Bronchial epithelial cell (primary cell): ENCODE data around the gene NHSL1. TPM values are rescaled to one million over a fixed set of nuclear protein-coding genes. Genes with fewer than 3 reads are reported as not detected.

Experiments
- DNase-seq: peaks from one replicate; pipeline ENCODE4 v3.0.0-alpha.2; 2010; ENCODE audit warnings: low read depth
- FAIRE-seq: peaks from 2 replicates; lab custom pipeline; 2011; peaks lifted over from hg19 to GRCh38; lab: Jason Lieb, UNC
- H3K27me3 ChIP-seq: 2 replicates; pipeline ENCODE4 v1.5.1; 2011; ENCODE audit warnings: low read length; ENCODE audit not compliant: control insufficient read depth, insufficient read depth
- H3K36me3 ChIP-seq: 2 replicates; pipeline ENCODE4 v1.5.1; 2011; ENCODE audit warnings: low read length; ENCODE audit not compliant: control insufficient read depth, insufficient read depth
- H3K4me3 ChIP-seq: 2 replicates; pipeline ENCODE4 v1.5.1; 2011; ENCODE audit warnings: mild to moderate bottlenecking, low read depth, low read length, control low read depth
- total RNA-seq: library from RNA; depleted of rRNA; stranded (reverse); fragments of >200 nt; gene quantifications from 2 replicates; pipeline ENCODE4 v1.2.1, GENCODE V29; 2014
- TF ChIP-seq, protein P1 (sequence below): IDR thresholded peaks from 2 replicates; pipeline ENCODE4 v1.5.1; 2011; ENCODE audit warnings: mild to moderate bottlenecking, moderate library complexity, low read length, control low read depth, inconsistent platforms; ENCODE audit not compliant: insufficient read depth, severe bottlenecking

Gene NHSL1
- total RNA-seq, 1 donor from 2014 or later, result 6.3 TPM

DNA sequence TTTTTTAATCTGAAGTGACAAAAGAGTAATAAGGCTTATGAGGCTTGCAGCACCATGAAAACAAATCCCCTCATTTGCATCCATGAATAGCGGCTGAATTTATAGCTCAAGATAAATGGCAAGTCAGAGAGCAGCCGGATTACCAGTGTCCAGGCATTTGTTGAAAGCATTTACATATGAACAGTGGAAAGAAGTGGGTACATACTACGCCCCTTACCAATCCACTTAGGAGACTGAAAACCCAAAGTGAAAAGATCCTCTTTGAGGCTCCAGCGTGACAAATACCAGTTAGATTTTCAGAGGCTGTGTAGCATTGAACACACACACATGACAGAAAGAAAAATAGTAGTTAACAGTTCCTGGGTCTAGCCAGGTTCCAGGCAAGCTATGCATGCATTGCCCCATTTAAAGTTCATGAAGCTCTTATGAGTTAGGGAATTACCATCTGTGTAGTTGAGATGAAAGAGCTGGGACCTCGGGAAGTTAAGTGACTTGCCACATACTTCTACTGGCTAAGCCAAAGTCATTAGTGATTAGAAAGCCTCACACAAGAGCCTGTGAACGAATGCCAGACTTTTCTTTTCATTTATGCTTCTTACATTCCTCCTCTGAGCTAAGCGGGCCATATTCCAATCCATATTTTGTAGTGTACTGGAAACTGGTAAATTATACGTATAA is 28.3 kb upstream of the NHSL1 start:
- no peak for FAIRE-seq
- no peak overlapping the region for H3K4me3 ChIP-seq
- H3K36me3 ChIP-seq, result no peaks in the 10 kb centered on the region
- TF ChIP-seq, protein P1, sequence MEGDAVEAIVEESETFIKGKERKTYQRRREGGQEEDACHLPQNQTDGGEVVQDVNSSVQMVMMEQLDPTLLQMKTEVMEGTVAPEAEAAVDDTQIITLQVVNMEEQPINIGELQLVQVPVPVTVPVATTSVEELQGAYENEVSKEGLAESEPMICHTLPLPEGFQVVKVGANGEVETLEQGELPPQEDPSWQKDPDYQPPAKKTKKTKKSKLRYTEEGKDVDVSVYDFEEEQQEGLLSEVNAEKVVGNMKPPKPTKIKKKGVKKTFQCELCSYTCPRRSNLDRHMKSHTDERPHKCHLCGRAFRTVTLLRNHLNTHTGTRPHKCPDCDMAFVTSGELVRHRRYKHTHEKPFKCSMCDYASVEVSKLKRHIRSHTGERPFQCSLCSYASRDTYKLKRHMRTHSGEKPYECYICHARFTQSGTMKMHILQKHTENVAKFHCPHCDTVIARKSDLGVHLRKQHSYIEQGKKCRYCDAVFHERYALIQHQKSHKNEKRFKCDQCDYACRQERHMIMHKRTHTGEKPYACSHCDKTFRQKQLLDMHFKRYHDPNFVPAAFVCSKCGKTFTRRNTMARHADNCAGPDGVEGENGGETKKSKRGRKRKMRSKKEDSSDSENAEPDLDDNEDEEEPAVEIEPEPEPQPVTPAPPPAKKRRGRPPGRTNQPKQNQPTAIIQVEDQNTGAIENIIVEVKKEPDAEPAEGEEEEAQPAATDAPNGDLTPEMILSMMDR, result no peak
- no peaks in the 10 kb centered on the region for H3K27me3 ChIP-seq
- no peak for DNase-seq

DNA sequence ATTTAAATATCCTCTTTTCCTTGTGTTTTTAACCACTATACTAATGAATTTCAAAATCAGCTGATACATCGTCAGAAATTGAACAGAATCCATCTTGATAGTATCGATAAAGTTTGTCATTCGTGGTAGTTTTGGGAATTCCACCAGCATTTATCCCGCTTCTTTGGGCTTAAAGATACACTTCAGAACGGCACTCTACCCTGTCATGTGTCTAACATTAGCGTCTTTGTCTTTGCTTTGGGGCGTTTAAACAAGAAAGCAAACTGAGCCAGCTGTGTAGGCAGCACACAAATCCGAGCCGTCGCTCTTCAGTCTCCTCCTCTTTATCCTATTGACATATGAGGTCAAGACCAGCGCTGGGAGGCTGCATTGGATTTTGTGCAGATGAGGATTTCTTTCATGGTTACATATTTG is 27.5 kb upstream of the NHSL1 start:
- no peak for FAIRE-seq
- Histone ChIP-seq H3K36me3 (no peaks in the 10 kb centered on the region), H3K27me3 (no peaks in the 10 kb centered on the region), H3K4me3 (no peak overlapping the region)
- no peak for DNase-seq
- TF ChIP-seq, protein P1, result no peak

DNA sequence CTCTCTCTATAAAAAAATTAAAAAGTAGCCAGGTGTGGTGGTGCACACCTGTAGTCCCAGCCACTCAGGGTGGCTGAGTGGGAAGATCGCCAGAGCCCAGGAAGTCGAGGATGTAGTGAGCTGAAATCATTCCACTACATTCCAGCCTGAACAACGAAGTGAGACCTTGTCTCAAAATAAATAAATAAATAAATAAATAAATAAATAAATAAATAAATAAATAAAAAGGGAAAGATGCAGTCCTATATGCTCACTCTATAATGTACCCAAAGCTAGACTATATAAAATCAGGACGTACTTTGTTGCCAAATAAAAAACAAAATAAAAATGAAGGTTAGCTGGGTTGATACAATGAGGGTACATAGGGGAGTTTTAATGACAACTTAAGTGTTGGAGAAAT is 26.1 kb upstream of the NHSL1 start:
- FAIRE-seq, result no peak
- Histone ChIP-seq H3K4me3 (no peak overlapping the region), H3K27me3 (no peaks in the 10 kb centered on the region), H3K36me3 (no peaks in the 10 kb centered on the region)
- TF ChIP-seq, protein P1, result no peak
- no peak for DNase-seq

DNA sequence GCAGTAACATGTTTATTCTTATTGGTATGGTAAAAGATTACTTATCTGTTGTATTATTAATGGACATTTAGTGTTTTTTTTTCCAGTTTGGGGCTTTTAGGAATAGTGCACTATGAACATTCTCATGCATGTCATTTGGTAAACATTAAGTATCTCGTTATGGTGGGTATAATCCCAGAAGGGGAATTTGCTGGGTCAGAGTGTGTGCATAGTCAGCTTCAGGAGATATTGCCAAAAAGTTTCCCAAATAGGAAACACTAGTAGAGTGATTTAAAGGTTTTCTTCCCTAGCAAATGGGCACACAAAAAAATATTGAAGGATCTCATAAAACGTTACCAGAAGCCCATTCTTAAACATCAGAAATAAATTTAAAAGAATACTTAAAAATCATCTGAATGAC is 25.2 kb upstream of the NHSL1 start:
- Histone ChIP-seq H3K36me3 (no peaks in the 10 kb centered on the region), H3K27me3 (no peaks in the 10 kb centered on the region), H3K4me3 (no peak overlapping the region)
- FAIRE-seq (no peak), DNase-seq (no peak)
- TF ChIP-seq, protein P1, result no peak

DNA sequence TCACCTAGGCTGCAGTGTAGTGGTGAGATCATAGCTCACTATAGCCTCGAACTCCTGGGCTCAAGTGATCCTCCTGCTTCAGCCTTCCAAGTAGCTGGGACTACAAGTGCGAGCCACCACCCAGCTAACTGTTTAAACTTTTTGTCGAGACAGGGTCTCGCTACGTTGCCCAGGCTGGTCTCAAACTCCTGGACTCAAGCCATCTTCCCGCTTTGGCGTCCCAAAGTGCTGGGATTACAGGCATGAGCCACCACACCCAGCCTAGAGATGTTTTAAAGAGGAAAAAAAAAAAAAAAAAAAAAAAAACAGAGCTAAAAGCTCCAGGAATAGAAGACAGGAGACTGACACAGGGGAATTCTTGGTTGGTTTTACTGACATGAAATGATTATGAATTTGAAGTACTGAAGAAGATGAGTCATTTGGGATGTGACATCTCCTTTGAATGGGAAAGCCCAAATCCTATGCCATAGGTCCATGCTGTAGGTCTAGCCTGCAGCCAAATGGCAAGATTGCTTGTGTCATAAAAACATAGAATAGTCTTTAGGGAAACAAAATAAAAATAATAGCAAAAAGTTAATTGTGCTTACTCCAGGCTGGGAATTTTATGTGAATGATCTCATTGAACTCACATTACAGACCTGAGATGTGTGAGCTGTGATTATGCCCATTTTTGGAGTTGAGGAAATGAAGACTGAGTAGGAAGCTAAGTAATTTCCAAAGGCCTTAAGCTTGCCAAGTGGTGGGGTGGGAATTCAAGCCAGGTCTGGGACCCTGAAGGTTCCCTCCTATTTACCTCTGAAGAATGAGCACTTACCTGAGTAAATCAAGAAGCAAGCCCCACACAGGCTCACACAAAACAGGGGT is 24.3 kb upstream of the NHSL1 start:
- DNase-seq, result peak; percentile 51
- Histone ChIP-seq H3K36me3 (no peaks in the 10 kb centered on the region), H3K27me3 (no peaks in the 10 kb centered on the region), H3K4me3 (no peak overlapping the region)
- no peak for FAIRE-seq
- TF ChIP-seq, protein P1, result no peak
